Upper lobe of left lung (tissue), 6 donors: Measurements from ENCODE around the gene CDV3. TPM values are rescaled to one million over a fixed set of nuclear protein-coding genes. Genes with fewer than 3 reads are reported as not detected.

Experiments
- ATAC-seq, 2 donors: fragments of 200-7000 bp; cut with Tn5 transposase; one replicate each; pipeline ENCODE4 v1.9.1; 2022; ENCODE audit warnings: mild to moderate bottlenecking in 2 of 2, moderate library complexity in 2 of 2; ENCODE audit not compliant: low FRiP score in 2 of 2
- DNase-seq, 2 donors: peaks; one replicate each; pipeline ENCODE4 v3.0.0-alpha.2; 2019 to 2020
- H3K27ac ChIP-seq, 4 donors: fragments of 200-600 bp; sonication (generic); one replicate each; pipeline ENCODE4 v1.5.1; 2016 to 2019
- H3K27me3 ChIP-seq, 4 donors: fragments of 200-600 bp; sonication (generic); one replicate each; pipeline ENCODE4 v1.5.1; 2017 to 2019
- H3K36me3 ChIP-seq, 4 donors: fragments of 200-600 bp; sonication (generic); one replicate each; pipeline ENCODE4 v1.5.1; 2016 to 2019
- H3K4me1 ChIP-seq, 4 donors: fragments of 200-600 bp; sonication (generic); one replicate each; pipeline ENCODE4 v1.5.1; 2018 to 2019
- H3K4me3 ChIP-seq, 4 donors: fragments of 200-600 bp; sonication (generic); one replicate each; pipeline ENCODE4 v1.5.1; 2017 to 2019; ENCODE audit warnings: mild to moderate bottlenecking in 2 of 4, moderate library complexity in 1 of 4
- H3K9me3 ChIP-seq, 4 donors: fragments of 200-600 bp; sonication (generic); one replicate each; pipeline ENCODE4 v1.5.1; 2018 to 2019
- CTCF ChIP-seq, 6 experiments: fragments of 450-650 bp in 4 of 6; fragments of 200-600 bp in 2 of 6; sonication (generic) in 2 of 6; IDR thresholded peaks; one replicate each; pipeline ENCODE4 v1.5.1; 2016 to 2019; ENCODE audit warnings: antibody characterized with exemption in 6 of 6
- EP300 ChIP-seq, 4 donors: sonication (generic); formaldehyde crosslinking; IDR thresholded peaks; one replicate each; pipeline ENCODE4 v1.5.1; 2017; ENCODE audit warnings: antibody characterized with exemption in 4 of 4, control low read depth in 2 of 4
- POLR2A ChIP-seq, 4 donors: fragments of 450-650 bp; IDR thresholded peaks; one replicate each; pipeline ENCODE4 v1.5.1; 2016 to 2017; ENCODE audit warnings: antibody characterized with exemption in 4 of 4, mild to moderate bottlenecking in 2 of 4
- POLR2AphosphoS5 ChIP-seq, 2 donors: sonication (generic); formaldehyde crosslinking; IDR thresholded peaks; one replicate each; pipeline ENCODE4 v1.5.1; 2017; ENCODE audit warnings: antibody characterized with exemption in 2 of 2
- WGBS, 2 donors: methylation state at CpG; one replicate each; pipeline ENCODE4 v1.1.5; 2017 to 2018; 5-methylcytosine and 5-hydroxymethylcytosine counted together
- total RNA-seq, 6 donors: library from RNA; depleted of rRNA in 4 of 6; stranded (reverse); fragments of >200 nt in 4 of 6; gene quantifications; one replicate each; pipeline versions ENCODE4 v1.1.0 to v1.2.1, GENCODE V29; 2016 to 2021
- donor health status: DM: no; HTN: no; CAD: no; lungs with moderate emphysema.
- donor health status: DM: no; HTN: yes; CAD: no; lungs with severe emphysema.

CDV3 gene
- total RNA-seq, 6 donors from 2014 or later, result 58.3 to 181 (median 161) TPM

DNA sequence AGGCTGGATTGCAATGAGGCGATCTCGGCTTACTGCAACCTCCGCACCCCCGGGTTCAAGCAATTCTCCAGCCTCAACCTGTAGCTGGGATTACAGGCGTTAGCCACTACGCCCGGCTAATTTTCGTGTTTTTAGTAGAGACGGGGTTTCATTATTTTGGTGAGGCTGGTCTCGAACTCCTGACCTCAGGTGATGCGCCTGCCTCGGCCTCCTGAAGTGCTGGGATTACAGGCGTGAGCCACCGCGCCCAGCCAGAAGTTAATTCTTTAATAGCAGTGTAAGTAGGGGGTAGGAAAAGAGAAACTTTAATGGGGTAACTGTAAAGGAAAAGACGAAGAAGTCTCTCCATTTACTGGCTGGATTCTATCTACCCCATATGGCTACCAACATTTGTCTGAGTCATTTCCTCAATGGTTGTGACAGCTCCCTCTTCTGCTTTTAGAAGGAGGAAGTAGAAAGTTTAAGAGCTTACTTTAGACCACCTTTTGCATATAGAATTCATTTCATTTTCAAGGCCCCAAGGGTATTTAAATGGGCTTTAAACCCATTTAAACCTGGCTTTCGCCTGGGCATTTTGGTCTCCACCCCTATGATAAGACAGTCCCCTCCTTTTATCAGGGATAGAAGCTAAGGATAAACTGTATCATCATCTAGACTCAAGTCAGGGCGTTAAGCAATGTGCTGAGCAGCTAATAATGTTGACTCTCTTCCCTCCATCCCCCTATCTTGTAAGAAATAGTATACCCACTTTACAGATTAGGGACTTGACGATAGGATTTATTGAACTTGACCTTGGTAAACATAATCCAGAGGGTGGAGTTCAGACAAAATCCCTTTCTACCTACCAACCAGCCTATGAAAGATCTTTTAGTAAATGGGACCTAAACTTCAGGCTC, 1.1 kb upstream of the CDV3 start:
- H3K36me3 ChIP-seq, result peaks cover 2 to 24% (median 4%) of the 10 kb centered on the region in 4 donors
- H3K4me1 ChIP-seq, result peaks cover 37 to 50% (median 44%) of the 10 kb centered on the region in 4 donors
- TF ChIP-seq EP300 (IDR thresholded peaks at IDR 0.05), result no peak
- TF ChIP-seq CTCF (IDR thresholded peaks at IDR 0.05), result no peak
- no peak for TF ChIP-seq POLR2A (IDR thresholded peaks at IDR 0.05)
- peak in 1 of 2 donors; percentile 8 for TF ChIP-seq POLR2AphosphoS5 (IDR thresholded peaks at IDR 0.05)
- no peaks in the 10 kb centered on the region for H3K27me3 ChIP-seq
- no peaks in the 10 kb centered on the region for H3K9me3 ChIP-seq
- H3K27ac ChIP-seq, result peak overlapping the region; percentile 85 to 97 (median 90)
- no peak for DNase-seq
- peak in 1 of 2 donors; percentile 3 for ATAC-seq
- peak overlapping the region in 3 of 4 donors; percentile 14 to 33 (median 32) for H3K4me3 ChIP-seq
- WGBS, 2 donors, result 65 to 73% methylated on average over 19 of the region's 19 CpGs

DNA sequence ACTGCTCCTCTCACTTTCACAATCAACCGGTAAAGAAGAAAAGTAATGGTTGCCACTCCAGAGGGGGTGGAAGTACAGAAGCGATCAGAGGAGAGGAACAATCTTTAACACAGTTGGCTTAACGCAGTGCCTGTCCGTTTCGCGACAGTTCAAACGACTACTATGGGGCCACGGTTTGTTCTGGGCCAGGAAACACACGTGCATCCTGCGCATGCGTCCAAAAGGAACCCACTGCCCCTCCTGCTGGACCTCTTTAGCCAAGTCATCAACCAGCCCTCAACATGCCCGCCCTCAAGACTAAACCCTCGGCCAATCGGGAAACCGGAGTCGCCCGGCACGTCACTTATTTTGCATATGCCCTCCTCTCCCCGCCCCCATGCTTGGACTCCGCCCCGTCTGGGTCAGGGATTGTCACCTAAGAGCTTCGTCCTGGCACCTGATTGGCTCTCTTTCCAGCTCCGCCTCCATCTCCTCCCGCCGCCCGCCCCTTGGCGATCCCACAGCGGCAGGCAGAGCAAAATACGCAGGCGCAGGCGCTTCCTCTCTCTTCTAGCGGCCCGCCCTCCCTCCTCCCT, 345 bp upstream of the CDV3 start:
- 0 to 1% methylated on average over 20 to 32 of the region's 33 CpGs for WGBS, 2 donors
- TF ChIP-seq CTCF (IDR thresholded peaks at IDR 0.05), result peak in 3 of 6 experiments; percentile 16 to 42 (median 28)
- peak; percentile 50 to 84 for TF ChIP-seq POLR2AphosphoS5 (IDR thresholded peaks at IDR 0.05)
- peak in 3 of 4 donors; percentile 15 to 63 (median 42) for TF ChIP-seq POLR2A (IDR thresholded peaks at IDR 0.05)
- TF ChIP-seq EP300 (IDR thresholded peaks at IDR 0.05), result no peak
- Histone ChIP-seq H3K36me3 (peaks cover 3 to 31% (median 9%) of the 10 kb centered on the region in 4 donors), H3K4me1 (peaks cover 44 to 58% (median 52%) of the 10 kb centered on the region in 4 donors), H3K9me3 (no peaks in the 10 kb centered on the region), H3K27ac (peak overlapping the region; percentile 96 to 97 (median 96)), H3K27me3 (no peaks in the 10 kb centered on the region), H3K4me3 (peak overlapping the region in 3 of 4 donors; percentile 71 to 75 (median 73))
- peak; percentile 93 to 99 for ATAC-seq
- DNase-seq, result peak; percentile 97 to 100

DNA sequence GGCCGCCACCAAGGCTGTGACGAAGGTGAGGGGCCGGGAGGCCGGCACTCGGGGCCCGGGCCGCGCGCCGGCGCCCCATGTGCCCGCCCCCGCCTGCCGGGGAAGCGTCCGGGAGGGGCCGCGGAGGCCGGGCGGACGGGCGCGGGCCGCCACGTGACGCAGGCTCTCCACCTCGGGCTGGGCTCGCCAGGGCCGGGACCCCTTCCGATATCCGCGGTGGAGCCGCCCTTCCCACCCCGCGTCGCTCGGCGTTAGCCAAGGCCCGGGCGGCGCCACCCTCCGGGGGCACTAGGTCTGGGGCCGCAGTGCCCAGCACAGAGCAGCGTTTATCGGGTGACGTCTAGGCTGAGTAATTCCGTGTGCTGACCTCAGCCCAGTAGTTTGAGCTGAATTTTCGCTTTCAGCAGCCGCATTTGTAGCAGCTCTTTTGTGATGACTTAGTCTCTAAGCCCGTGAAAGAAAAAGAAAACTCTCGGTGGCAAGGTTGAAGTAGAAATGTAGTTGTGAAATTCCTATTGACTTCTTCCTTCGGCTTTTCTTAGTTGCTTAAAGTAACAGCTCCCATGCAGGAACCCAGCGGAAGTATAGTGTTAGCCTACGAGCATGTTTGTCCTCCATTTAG, 885 bp downstream of the CDV3 start:
- WGBS, 2 donors, result 1 to 3% methylated on average over 8 to 16 of the region's 54 CpGs
- Histone ChIP-seq H3K4me3 (peak overlapping the region; percentile 49 to 75 (median 72)), H3K27ac (peak overlapping the region; percentile 94 to 97 (median 96)), H3K4me1 (peaks cover 55 to 70% (median 60%) of the 10 kb centered on the region in 4 donors), H3K27me3 (no peaks in the 10 kb centered on the region), H3K36me3 (peaks cover 9 to 42% (median 13%) of the 10 kb centered on the region in 4 donors), H3K9me3 (no peaks in the 10 kb centered on the region)
- peak; percentile 80 to 95 for DNase-seq
- TF ChIP-seq EP300 (IDR thresholded peaks at IDR 0.05) (peak in 1 of 4 donors; percentile 18), POLR2AphosphoS5 (IDR thresholded peaks at IDR 0.05) (peak; percentile 69 to 72), POLR2A (IDR thresholded peaks at IDR 0.05) (peak in 3 of 4 donors; percentile 37 to 66 (median 59)), CTCF (IDR thresholded peaks at IDR 0.05) (peak in 3 of 6 experiments; percentile 15 to 41 (median 21))
- ATAC-seq, result peak; percentile 35 to 68

GRCh38 chr3:133575086-133575485, 1.6 kb downstream of the CDV3 start:
- 30 to 32% methylated on average over 4 of the region's 4 CpGs for WGBS, 2 donors
- peaks cover 9 to 49% (median 18%) of the 10 kb centered on the region in 4 donors for H3K36me3 ChIP-seq
- H3K27ac ChIP-seq, result peak overlapping the region; percentile 94 to 97 (median 96)
- no peak for DNase-seq
- H3K9me3 ChIP-seq, result no peaks in the 10 kb centered on the region
- H3K4me3 ChIP-seq, result peak overlapping the region; percentile 49 to 75 (median 72)
- peaks cover 51 to 70% (median 58%) of the 10 kb centered on the region in 4 donors for H3K4me1 ChIP-seq
- H3K27me3 ChIP-seq, result no peaks in the 10 kb centered on the region
- TF ChIP-seq POLR2AphosphoS5 (IDR thresholded peaks at IDR 0.05) (no peak), POLR2A (IDR thresholded peaks at IDR 0.05) (no peak), CTCF (IDR thresholded peaks at IDR 0.05) (no peak), EP300 (IDR thresholded peaks at IDR 0.05) (no peak)
- no peak for ATAC-seq
